ENCODE measurements around the gene KCNAB1. TPM values are rescaled to one million over a fixed set of nuclear protein-coding genes. Genes with fewer than 3 reads are reported as not detected.

The KCNAB1 gene
- total RNA-seq, 2 donors from 2014 or later = 0.07 to 0.74 TPM

- no peaks in the 10 kb centered on the region for H3K36me3 ChIP-seq
- intact Hi-C loops (cut with DNase I) = no loop called here
- H3K4me1 ChIP-seq = no peaks in the 10 kb centered on the region
- H3K9ac ChIP-seq (ENCODE audit: low read depth in 2 of 2, low read length in 2 of 2) = no peak overlapping the region
- DNase-seq = no peak
- no peaks in the 10 kb centered on the region for H3K27me3 ChIP-seq
- H3K4me3 ChIP-seq = no peak overlapping the region
- TF ChIP-seq CTCF (IDR thresholded peaks at IDR 0.05) = no peak
- no peak overlapping the region for H3K27ac ChIP-seq
- H3K9me3 ChIP-seq = no peaks in the 10 kb centered on the region
These were observed 351.8 kb downstream of the KCNAB1 start for GRCh38 chr3:156472150-156472549.

GRCh38 chr3:156472684-156473083 lies 352.3 kb downstream of the KCNAB1 start:
- no peak overlapping the region for H3K27ac ChIP-seq
- no peaks in the 10 kb centered on the region for H3K9me3 ChIP-seq
- H3K4me3 ChIP-seq = no peak overlapping the region
- no peak for TF ChIP-seq CTCF (IDR thresholded peaks at IDR 0.05)
- no peak overlapping the region for H3K9ac ChIP-seq (ENCODE audit: low read depth in 2 of 2, low read length in 2 of 2)
- DNase-seq = no peak
- H3K36me3 ChIP-seq = no peaks in the 10 kb centered on the region
- intact Hi-C loops (cut with DNase I) = no loop called here
- no peaks in the 10 kb centered on the region for H3K4me1 ChIP-seq
- H3K27me3 ChIP-seq = no peaks in the 10 kb centered on the region

GRCh38 chr3:156473341-156473740 lies 353.0 kb downstream of the KCNAB1 start:
- Histone ChIP-seq H3K36me3 (no peaks in the 10 kb centered on the region), H3K27ac (no peak overlapping the region), H3K4me3 (no peak overlapping the region), H3K4me1 (no peaks in the 10 kb centered on the region), H3K9me3 (no peaks in the 10 kb centered on the region), H3K27me3 (no peaks in the 10 kb centered on the region), H3K9ac (ENCODE audit: low read depth in 2 of 2, low read length in 2 of 2) (no peak overlapping the region)
- no peak for DNase-seq
- intact Hi-C loops (cut with DNase I) = no loop called here
- no peak for TF ChIP-seq CTCF (IDR thresholded peaks at IDR 0.05)

GRCh38 chr3:156474560-156475389 lies 354.4 kb downstream of the KCNAB1 start:
- Histone ChIP-seq H3K27me3 (no peaks in the 10 kb centered on the region), H3K27ac (no peak overlapping the region), H3K9me3 (no peaks in the 10 kb centered on the region), H3K4me1 (no peaks in the 10 kb centered on the region), H3K36me3 (no peaks in the 10 kb centered on the region), H3K9ac (ENCODE audit: low read depth in 2 of 2, low read length in 2 of 2) (no peak overlapping the region), H3K4me3 (no peak overlapping the region)
- intact Hi-C loops (cut with DNase I) = no loop called here
- TF ChIP-seq CTCF (IDR thresholded peaks at IDR 0.05) = no peak
- no peak for DNase-seq

- Histone ChIP-seq H3K9ac (ENCODE audit: low read depth in 2 of 2, low read length in 2 of 2) (no peak overlapping the region), H3K27me3 (no peaks in the 10 kb centered on the region), H3K9me3 (no peaks in the 10 kb centered on the region), H3K4me3 (no peak overlapping the region), H3K4me1 (no peaks in the 10 kb centered on the region), H3K27ac (no peak overlapping the region), H3K36me3 (no peaks in the 10 kb centered on the region)
- TF ChIP-seq CTCF (IDR thresholded peaks at IDR 0.05) = no peak
- DNase-seq = no peak
- intact Hi-C loops (cut with DNase I) = no loop called here
These were observed 356.9 kb downstream of the KCNAB1 start for GRCh38 chr3:156477323-156477722.

Data from colonic mucosa (tissue), 4 donors.